KMS-11 (cell line): ENCODE results near the gene SC5D.

Experiments used
- H2AFZ ChIP-seq: fragments of 200-600 bp; sonication (generic); 2 replicates; pipeline ENCODE4 v1.6.1; 2016; ENCODE audit warnings: antibody characterized with exemption, mixed run types, low read depth
- H3K27ac ChIP-seq: fragments of 200-600 bp; sonication (generic); 2 replicates; pipeline ENCODE4 v1.6.1; 2016; ENCODE audit warnings: mild to moderate bottlenecking, mixed run types
- H3K27me3 ChIP-seq: fragments of 200-600 bp; sonication (generic); 2 replicates; pipeline ENCODE4 v1.6.1; 2017; ENCODE audit warnings: mild to moderate bottlenecking, low read depth, mixed run types, moderate library complexity; ENCODE audit not compliant: insufficient read depth
- H3K36me3 ChIP-seq: fragments of 200-600 bp; sonication (generic); 2 replicates; pipeline ENCODE4 v1.6.1; 2017; ENCODE audit warnings: mild to moderate bottlenecking, mixed run types; ENCODE audit not compliant: insufficient read depth
- H3K4me1 ChIP-seq: fragments of 200-600 bp; sonication (generic); 2 replicates; pipeline ENCODE4 v1.6.1; 2016; ENCODE audit warnings: mild to moderate bottlenecking, low read depth, mixed run types; ENCODE audit not compliant: poor library complexity, severe bottlenecking
- H3K4me2 ChIP-seq: fragments of 200-600 bp; sonication (generic); 2 replicates; pipeline ENCODE4 v1.7.0; 2016; ENCODE audit warnings: mild to moderate bottlenecking, mixed run types
- H3K4me3 ChIP-seq: fragments of 200-600 bp; sonication (generic); IDR thresholded peaks from 2 replicates; pipeline ENCODE4 v1.6.1; 2017; ENCODE audit warnings: low read depth, low read length, mixed read lengths; ENCODE audit not compliant: insufficient read depth
- H3K79me2 ChIP-seq: fragments of 200-600 bp; sonication (generic); 2 replicates; pipeline ENCODE4 v1.6.1; 2016; ENCODE audit warnings: low read depth, mixed run types; ENCODE audit not compliant: insufficient read depth
- H3K9ac ChIP-seq: fragments of 200-600 bp; sonication (generic); 2 replicates; pipeline ENCODE4 v1.6.1; 2016; ENCODE audit warnings: mild to moderate bottlenecking, mixed run types
- H4K20me1 ChIP-seq: fragments of 200-600 bp; sonication (generic); 2 replicates; pipeline ENCODE4 v1.6.1; 2016; ENCODE audit warnings: mild to moderate bottlenecking, mixed run types; ENCODE audit not compliant: insufficient read depth
- TF ChIP-seq, protein P1 (sequence below): fragments of 200-600 bp; sonication (generic); conservative IDR thresholded peaks from 2 replicates; pipeline ENCODE4 v1.6.1; 2017; ENCODE audit warnings: low read depth, mild to moderate bottlenecking, antibody characterized with exemption, low read length, moderate library complexity, mixed read lengths

Gene SC5D

DNA sequence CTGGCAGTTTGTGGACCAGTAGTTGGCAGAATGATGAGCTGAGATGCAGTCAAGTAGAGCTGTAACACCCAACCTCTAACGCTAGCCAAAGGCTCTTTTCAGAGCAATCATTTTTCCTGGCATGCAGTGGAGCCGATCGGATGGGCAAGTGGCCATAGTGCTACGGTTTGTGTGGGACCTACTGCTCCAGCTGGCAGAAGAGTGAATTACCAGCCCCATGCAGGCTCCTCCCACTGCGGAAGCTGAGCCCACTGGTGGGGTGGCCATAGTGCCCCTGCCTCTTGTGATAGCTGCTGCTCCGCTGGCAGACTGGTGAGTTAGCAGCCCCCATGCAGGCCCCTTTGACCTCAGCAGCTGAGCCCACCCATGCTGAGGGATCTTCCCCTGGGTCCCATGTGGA lies 27.0 kb upstream of the SC5D start:
- Histone ChIP-seq H3K4me1 (no peaks in the 10 kb centered on the region), H3K4me3 (no peak overlapping the region), H3K9ac (no peak overlapping the region), H3K4me2 (no peak overlapping the region), H4K20me1 (no peaks in the 10 kb centered on the region), H2AFZ (no peak overlapping the region), H3K79me2 (no peaks in the 10 kb centered on the region), H3K36me3 (no peaks in the 10 kb centered on the region), H3K27ac (no peak overlapping the region), H3K27me3 (no peaks in the 10 kb centered on the region)
- TF ChIP-seq, protein P1, sequence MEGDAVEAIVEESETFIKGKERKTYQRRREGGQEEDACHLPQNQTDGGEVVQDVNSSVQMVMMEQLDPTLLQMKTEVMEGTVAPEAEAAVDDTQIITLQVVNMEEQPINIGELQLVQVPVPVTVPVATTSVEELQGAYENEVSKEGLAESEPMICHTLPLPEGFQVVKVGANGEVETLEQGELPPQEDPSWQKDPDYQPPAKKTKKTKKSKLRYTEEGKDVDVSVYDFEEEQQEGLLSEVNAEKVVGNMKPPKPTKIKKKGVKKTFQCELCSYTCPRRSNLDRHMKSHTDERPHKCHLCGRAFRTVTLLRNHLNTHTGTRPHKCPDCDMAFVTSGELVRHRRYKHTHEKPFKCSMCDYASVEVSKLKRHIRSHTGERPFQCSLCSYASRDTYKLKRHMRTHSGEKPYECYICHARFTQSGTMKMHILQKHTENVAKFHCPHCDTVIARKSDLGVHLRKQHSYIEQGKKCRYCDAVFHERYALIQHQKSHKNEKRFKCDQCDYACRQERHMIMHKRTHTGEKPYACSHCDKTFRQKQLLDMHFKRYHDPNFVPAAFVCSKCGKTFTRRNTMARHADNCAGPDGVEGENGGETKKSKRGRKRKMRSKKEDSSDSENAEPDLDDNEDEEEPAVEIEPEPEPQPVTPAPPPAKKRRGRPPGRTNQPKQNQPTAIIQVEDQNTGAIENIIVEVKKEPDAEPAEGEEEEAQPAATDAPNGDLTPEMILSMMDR: no peak

DNA sequence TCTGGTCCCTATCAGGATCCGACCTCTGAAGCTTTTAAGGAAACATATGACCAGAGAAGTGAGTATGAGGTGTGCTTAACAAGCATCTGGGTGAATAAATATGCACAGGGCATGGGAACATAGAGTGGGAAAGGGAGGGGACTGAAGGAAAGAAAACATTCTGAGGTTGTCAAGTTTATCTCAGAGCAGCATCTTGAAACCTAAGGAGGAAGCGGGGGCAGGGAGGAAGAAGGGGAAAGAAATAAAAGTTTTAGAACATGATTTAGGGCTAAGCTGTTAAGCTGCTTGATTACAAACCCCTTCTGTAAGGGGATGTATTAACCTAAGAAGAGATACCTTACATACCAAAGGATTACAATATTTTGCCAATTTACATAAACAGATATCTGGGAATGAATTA lies 24.0 kb upstream of the SC5D start:
- H3K79me2 ChIP-seq: no peaks in the 10 kb centered on the region
- H3K27me3 ChIP-seq: no peaks in the 10 kb centered on the region
- H3K27ac ChIP-seq: no peak overlapping the region
- no peaks in the 10 kb centered on the region for H3K36me3 ChIP-seq
- H3K4me1 ChIP-seq: no peaks in the 10 kb centered on the region
- no peak overlapping the region for H3K9ac ChIP-seq
- H4K20me1 ChIP-seq: no peaks in the 10 kb centered on the region
- TF ChIP-seq, protein P1: no peak
- H3K4me3 ChIP-seq: no peak overlapping the region
- no peak overlapping the region for H2AFZ ChIP-seq
- H3K4me2 ChIP-seq: no peak overlapping the region

DNA sequence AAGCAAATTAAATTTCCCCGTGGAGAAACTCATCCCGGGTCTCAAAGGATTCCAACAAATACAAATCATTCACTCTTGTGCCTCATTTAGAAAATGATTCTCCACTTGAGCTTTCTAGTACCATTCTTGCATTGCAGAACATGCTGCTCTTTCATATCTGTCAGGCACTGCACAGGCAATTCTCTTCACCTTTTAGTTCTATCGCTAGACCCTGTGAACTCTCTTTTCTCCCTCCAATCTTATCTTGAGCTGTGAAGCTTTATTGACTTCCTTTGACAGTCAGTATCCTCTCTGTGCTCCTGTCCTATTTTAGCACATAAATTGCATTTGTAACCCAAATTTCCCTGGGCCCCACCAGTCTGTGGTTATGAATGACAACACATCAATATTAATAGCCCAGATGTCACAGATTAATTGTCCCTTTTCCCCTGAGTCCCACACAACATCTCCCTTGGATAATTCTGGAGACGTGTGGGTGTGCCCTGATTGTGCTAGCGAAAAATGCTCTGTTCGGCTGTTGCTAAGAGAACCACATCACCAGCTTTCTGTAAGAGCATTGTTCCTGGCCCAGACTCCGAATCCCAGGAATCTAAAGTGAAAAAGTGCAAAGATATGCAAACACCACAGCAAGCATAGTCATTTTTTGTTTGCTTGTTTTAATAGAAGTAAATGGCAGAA lies 22.4 kb upstream of the SC5D start:
- TF ChIP-seq, protein P1: no peak
- no peak overlapping the region for H3K27ac ChIP-seq
- H3K4me1 ChIP-seq: no peaks in the 10 kb centered on the region
- H3K9ac ChIP-seq: no peak overlapping the region
- H3K4me2 ChIP-seq: no peak overlapping the region
- H4K20me1 ChIP-seq: no peaks in the 10 kb centered on the region
- no peaks in the 10 kb centered on the region for H3K27me3 ChIP-seq
- H3K36me3 ChIP-seq: no peaks in the 10 kb centered on the region
- H3K79me2 ChIP-seq: no peaks in the 10 kb centered on the region
- no peak overlapping the region for H3K4me3 ChIP-seq
- no peak overlapping the region for H2AFZ ChIP-seq

DNA sequence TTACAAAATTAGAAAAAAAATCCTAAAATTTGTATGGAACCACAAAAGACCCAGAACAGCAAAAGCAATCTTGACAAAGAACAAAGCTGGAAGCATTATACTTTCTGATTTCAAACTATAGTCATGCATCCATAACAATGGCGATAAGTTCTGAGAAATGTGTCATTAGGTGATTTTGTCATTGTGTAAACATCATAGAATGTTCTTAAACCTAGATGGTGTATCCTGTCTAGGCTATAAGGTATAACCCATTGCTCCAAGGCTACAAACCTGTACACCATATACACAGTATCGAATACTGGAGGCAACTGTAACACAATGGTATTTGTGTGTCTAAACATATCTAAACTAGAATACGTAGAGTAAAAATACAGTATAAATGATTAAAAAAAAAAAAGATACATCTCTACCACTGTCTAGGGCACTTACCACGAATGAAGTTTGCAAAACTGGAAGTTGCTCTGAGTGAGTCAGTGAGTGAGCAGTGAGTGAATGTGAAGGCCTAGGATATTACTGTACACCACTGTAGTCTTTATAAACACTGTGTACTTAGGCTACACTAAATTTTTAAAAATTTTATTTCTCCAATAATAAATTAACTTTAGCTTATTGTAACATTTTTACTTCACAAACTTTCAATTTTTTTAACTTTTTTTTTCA lies 18.1 kb upstream of the SC5D start:
- H3K4me3 ChIP-seq: no peak overlapping the region
- H3K4me1 ChIP-seq: no peaks in the 10 kb centered on the region
- no peak overlapping the region for H2AFZ ChIP-seq
- H3K36me3 ChIP-seq: no peaks in the 10 kb centered on the region
- no peaks in the 10 kb centered on the region for H3K27me3 ChIP-seq
- TF ChIP-seq, protein P1: no peak
- no peak overlapping the region for H3K27ac ChIP-seq
- H3K79me2 ChIP-seq: no peaks in the 10 kb centered on the region
- no peaks in the 10 kb centered on the region for H4K20me1 ChIP-seq
- H3K4me2 ChIP-seq: no peak overlapping the region
- no peak overlapping the region for H3K9ac ChIP-seq
